DMS53 treated with DMSO at 0.1 percent for 48 hours (cell line): ENCODE measurements around the gene ADGRA3.

Source experiments
- DNase-seq: peaks from one replicate; lab custom pipeline; 2025; ENCODE audit not compliant: unreplicated experiment; lab: John Stamatoyannopoulos, UW

The ADGRA3 gene

GRCh38 chr4:22515888-22516541, at the start of gene ADGRA3:
ADGRA3 (minus strand) TSS chr4:22516066; CDS start chr4:22515784, 282 bp downstream.
- DNase-seq: peak; percentile 63

GRCh38 chr4:22556495-22556894, 40.6 kb upstream of the ADGRA3 start:
- peak; percentile 19 for DNase-seq

GRCh38 chr4:22554670-22555069, 38.8 kb upstream of the ADGRA3 start:
- no peak for DNase-seq

GRCh38 chr4:22553560-22553959, 37.7 kb upstream of the ADGRA3 start:
- no peak for DNase-seq

- DNase-seq: no peak
Measured at GRCh38 chr4:22552812-22553211, 36.9 kb upstream of the ADGRA3 start.

GRCh38 chr4:22551550-22551949, 35.7 kb upstream of the ADGRA3 start:
- DNase-seq: no peak

GRCh38 chr4:22546299-22546698, 30.4 kb upstream of the ADGRA3 start:
- DNase-seq: no peak

- DNase-seq: no peak
Measured at GRCh38 chr4:22539251-22539650, 23.4 kb upstream of the ADGRA3 start.

GRCh38 chr4:22537864-22538263, 22.0 kb upstream of the ADGRA3 start:
- no peak for DNase-seq

GRCh38 chr4:22534374-22534773, 18.5 kb upstream of the ADGRA3 start:
- DNase-seq: no peak

- DNase-seq: no peak
Measured at GRCh38 chr4:22532896-22533295, 17.0 kb upstream of the ADGRA3 start.

GRCh38 chr4:22532117-22532516, 16.3 kb upstream of the ADGRA3 start:
- no peak for DNase-seq

- DNase-seq: no peak
Measured at GRCh38 chr4:22531311-22532019, 15.6 kb upstream of the ADGRA3 start.

- DNase-seq: no peak
Measured at GRCh38 chr4:22524895-22525294, 9.0 kb upstream of the ADGRA3 start.

- no peak for DNase-seq
Measured at GRCh38 chr4:22522706-22523501, 7.0 kb upstream of the ADGRA3 start.

- DNase-seq: no peak
Measured at GRCh38 chr4:22522206-22522605, 6.3 kb upstream of the ADGRA3 start.

GRCh38 chr4:22521240-22521639, 5.4 kb upstream of the ADGRA3 start:
- DNase-seq: no peak

GRCh38 chr4:22515145-22515887, 550 bp downstream of the ADGRA3 start:
- DNase-seq: peak; percentile 60

- no peak for DNase-seq
Measured at GRCh38 chr4:22514481-22514880, 1.4 kb downstream of the ADGRA3 start.

- no peak for DNase-seq
Measured at GRCh38 chr4:22514001-22514400, 1.9 kb downstream of the ADGRA3 start.

- no peak for DNase-seq
Measured at GRCh38 chr4:22512306-22512705, 3.6 kb downstream of the ADGRA3 start.
